Endothelial cell of hepatic sinusoid (primary cell): ENCODE measurements around the gene FAR1.

Experiments used
- in situ Hi-C: cut with HindIII; loops from 2 replicates; pipeline ENCODE4 v1.10.0; 2017; ENCODE audit warnings: low sequenced_read_pairs

FAR1 gene

GRCh38 chr11:13775471-13775870 lies 107.0 kb downstream of the FAR1 start:
- in situ Hi-C loops: no loop called here

GRCh38 chr11:13776134-13776815 lies 107.8 kb downstream of the FAR1 start:
- in situ Hi-C loops: no loop called here

- in situ Hi-C loops: no loop called here
Measured at GRCh38 chr11:13777341-13777985, 109.0 kb downstream of the FAR1 start.

GRCh38 chr11:13778345-13778744 lies 109.9 kb downstream of the FAR1 start:
- in situ Hi-C loops: no loop called here

DNA sequence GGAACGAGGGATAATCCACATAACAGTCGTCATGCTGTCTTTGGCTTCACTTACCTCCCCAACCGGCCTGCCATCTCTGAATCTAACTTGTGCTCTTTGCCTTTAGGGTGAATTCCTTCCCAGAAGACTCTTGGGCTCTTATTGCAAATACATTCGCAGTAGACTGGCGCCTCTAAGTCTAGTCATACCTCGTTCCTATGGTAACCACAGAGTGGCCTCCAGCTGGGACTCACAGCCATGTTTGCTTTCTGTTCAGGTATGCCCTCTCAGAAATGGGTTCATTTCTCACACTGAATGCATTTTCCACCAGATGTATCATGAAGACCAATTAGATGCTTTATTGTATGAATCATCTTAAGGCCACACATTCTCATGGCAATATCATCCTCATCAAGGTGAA lies 112.7 kb downstream of the FAR1 start:
- in situ Hi-C loops: no loop called here
